RKO (cell line): Measurements from ENCODE around the gene RIPK4.
A peak's percentile ranks its signal among the peaks of the same experiment; 100 is the strongest.
"Not testable (repeated sequence)": the region's sequence is repeated elsewhere in the genome, so short reads cannot be mapped to it uniquely, and the experiment has no call there.

Source experiments
- DNase-seq: peaks from one replicate; pipeline ENCODE4 v3.0.0-alpha.2; 2016; ENCODE audit warnings: low spot score

The RIPK4 gene

GRCh38 chr21:41737651-41738324 is 29.1 kb downstream of the RIPK4 start:
- no peak for DNase-seq

GRCh38 chr21:41736423-41736822 is 30.4 kb downstream of the RIPK4 start:
- no peak for DNase-seq

GRCh38 chr21:41733951-41734689 is 32.7 kb downstream of the RIPK4 start:
- no peak for DNase-seq

GRCh38 chr21:41731081-41731480 is 35.8 kb downstream of the RIPK4 start:
- no peak for DNase-seq

- DNase-seq, result no peak
Measured at GRCh38 chr21:41730367-41730765, 36.5 kb downstream of the RIPK4 start.

GRCh38 chr21:41729701-41730366 is 37.0 kb downstream of the RIPK4 start:
- no peak for DNase-seq

- no peak for DNase-seq
Measured at GRCh38 chr21:41727784-41728763, 38.8 kb downstream of the RIPK4 start.

GRCh38 chr21:41726970-41727783 is 39.7 kb downstream of the RIPK4 start:
- peak; percentile 46 for DNase-seq

- DNase-seq, result no peak
Measured at GRCh38 chr21:41726630-41726969, 40.3 kb downstream of the RIPK4 start.

GRCh38 chr21:41726058-41726558 is 40.7 kb downstream of the RIPK4 start:
- DNase-seq, result no peak

- no peak for DNase-seq
Measured at GRCh38 chr21:41725421-41726031, 41.3 kb downstream of the RIPK4 start.

- not testable (repeated sequence) for DNase-seq
Measured at GRCh38 chr21:41723835-41724234, 43.0 kb downstream of the RIPK4 start.

- no peak for DNase-seq
Measured at GRCh38 chr21:41722052-41723018, 44.5 kb downstream of the RIPK4 start.

- no peak for DNase-seq
Measured at GRCh38 chr21:41720250-41720649, 46.6 kb downstream of the RIPK4 start.

GRCh38 chr21:41719691-41720090 is 47.2 kb downstream of the RIPK4 start:
- no peak for DNase-seq

- no peak for DNase-seq
Measured at GRCh38 chr21:41717573-41718330, 49.1 kb downstream of the RIPK4 start.

- DNase-seq, result no peak
Measured at GRCh38 chr21:41716751-41717150, 50.1 kb downstream of the RIPK4 start.

GRCh38 chr21:41715649-41716281 is 51.1 kb downstream of the RIPK4 start:
- DNase-seq, result no peak
